PC-9 (cell line): ENCODE results near the gene PVALEF. TPM values are rescaled to one million over a fixed set of nuclear protein-coding genes. Genes with fewer than 3 reads are reported as not detected.

ENCODE experiments used
- BruUV-seq: library from RNA; stranded (reverse); fragments of 400-500 nt; replicated peaks from 2 replicates; lab custom pipeline; 2021; lab: Mats Ljungman, UMichigan
- CTCF ChIA-PET: fragments of 300-600 bp; sonication (Branson Sonifier 250); formaldehyde crosslinking; loops from one replicate; lab custom pipeline; 2022; ENCODE audit warnings: antibody characterized with exemption; lab: Charles Lee
- POLR2A ChIA-PET: fragments of 300-600 bp; sonication (Branson Sonifier 250); formaldehyde crosslinking; loops from one replicate; lab custom pipeline; 2022; ENCODE audit warnings: antibody characterized with exemption; ENCODE audit not compliant: unreplicated experiment; lab: Charles Lee
- DNase-seq, 2 experiments: peaks; one replicate each; pipeline versions ENCODE4 v3.0.0 to v3.0.0-alpha.2; 2015 to 2022; ENCODE audit warnings: mixed read lengths in 1 of 2
- H2AFZ ChIP-seq: fragments of 200-600 bp; sonication (generic); 2 replicates; pipeline ENCODE4 v1.8.1; 2017; ENCODE audit warnings: antibody characterized with exemption
- H3F3A ChIP-seq: fragments of 200-600 bp; sonication (generic); 2 replicates; pipeline ENCODE4 v1.8.1; 2017; ENCODE audit warnings: antibody characterized with exemption, mild to moderate bottlenecking, low read depth; ENCODE audit not compliant: insufficient read depth
- H3K27ac ChIP-seq: fragments of 200-600 bp; sonication (generic); 2 replicates; pipeline ENCODE4 v1.6.1; 2016; ENCODE audit warnings: mixed run types
- H3K27me3 ChIP-seq: fragments of 200-600 bp; sonication (generic); 2 replicates; pipeline ENCODE4 v1.6.1; 2016; ENCODE audit warnings: low read depth, mixed run types; ENCODE audit not compliant: insufficient read depth
- H3K36me3 ChIP-seq: fragments of 200-600 bp; sonication (generic); 2 replicates; pipeline ENCODE4 v1.6.1; 2016; ENCODE audit warnings: low read depth, mixed run types
- H3K4me1 ChIP-seq: fragments of 200-600 bp; sonication (generic); replicated peaks from 2 replicates; pipeline ENCODE4 v1.6.1; 2016; ENCODE audit warnings: mixed run types; ENCODE audit not compliant: insufficient read depth
- H3K4me2 ChIP-seq: fragments of 200-600 bp; sonication (generic); 2 replicates; pipeline ENCODE4 v1.6.1; 2017; ENCODE audit warnings: mixed run types
- H3K4me3 ChIP-seq: fragments of 200-600 bp; sonication (generic); 2 replicates; pipeline ENCODE4 v1.6.1; 2016; ENCODE audit warnings: mixed run types
- H3K79me2 ChIP-seq: fragments of 200-600 bp; sonication (generic); 2 replicates; pipeline ENCODE4 v1.6.1; 2017; ENCODE audit warnings: low read depth, mixed run types
- H3K9me2 ChIP-seq: fragments of 200-600 bp; sonication (generic); 2 replicates; pipeline ENCODE4 v1.8.1; 2017; ENCODE audit warnings: mild to moderate bottlenecking; ENCODE audit not compliant: insufficient read depth
- H3K9me3 ChIP-seq: fragments of 200-600 bp; sonication (generic); 2 replicates; pipeline ENCODE4 v1.8.1; 2016; ENCODE audit warnings: low read depth; ENCODE audit not compliant: insufficient read depth
- H4K20me1 ChIP-seq: fragments of 200-600 bp; sonication (generic); 2 replicates; pipeline ENCODE4 v1.8.1; 2017; ENCODE audit not compliant: insufficient read depth
- CTCF ChIP-seq: fragments of 200-600 bp; sonication (generic); conservative IDR thresholded peaks from 2 replicates; pipeline ENCODE4 v1.6.1; 2017; ENCODE audit warnings: mixed run types, antibody characterized with exemption, mild to moderate bottlenecking, moderate library complexity
- EZH2 ChIP-seq: fragments of 200-600 bp; sonication (generic); IDR thresholded peaks from 2 replicates; pipeline ENCODE4 v1.8.0; 2017; ENCODE audit warnings: antibody characterized with exemption, low read depth
- intact Hi-C: fragments of 100-400 bp; cut with micrococcal nuclease; formaldehyde crosslinking; loops from one replicate; pipeline ENCODE4 v1.10.0; 2022; ENCODE audit not compliant: unreplicated experiment
- total RNA-seq: library from RNA; stranded (reverse); gene quantifications from 2 replicates; pipeline ENCODE4 v1.2.3, GENCODE V29; 2021

The PVALEF gene
- total RNA-seq, 1 experiment from 2014 or later = not detected

GRCh38 chr17:81140018-81140417 is 25.3 kb upstream of the PVALEF start:
- Histone ChIP-seq H3K27me3 (no peaks in the 10 kb centered on the region), H3K4me1 (no peaks in the 10 kb centered on the region), H2AFZ (no peak overlapping the region), H3K27ac (no peak overlapping the region), H3K4me2 (no peak overlapping the region), H3K9me2 (no peaks in the 10 kb centered on the region), H4K20me1 (no peaks in the 10 kb centered on the region), H3K36me3 (no peaks in the 10 kb centered on the region), H3F3A (0 out of 2 replicates have a peak, but pooled peaks cover 4% of the 10 kb centered on the region), H3K4me3 (no peak overlapping the region), H3K79me2 (no peaks in the 10 kb centered on the region), H3K9me3 (no peaks in the 10 kb centered on the region)
- no peak for DNase-seq
- POLR2A ChIA-PET = no interaction called here
- CTCF ChIA-PET = no interaction called here
- TF ChIP-seq CTCF (no peak), EZH2 (no peak)
- BruUV-seq = no TSS peak
- intact Hi-C loops = loop anchor here (5.0 kb wide), 1 partner anchor 62 kb away; no protein-coding TSS in a partner anchor

- intact Hi-C loops = loop anchor here (5.0 kb wide), 1 partner anchor 62 kb away; no protein-coding TSS in a partner anchor
- Histone ChIP-seq H3K27ac (no peak overlapping the region), H2AFZ (no peak overlapping the region), H3K36me3 (no peaks in the 10 kb centered on the region), H3K27me3 (no peaks in the 10 kb centered on the region), H3K4me3 (no peak overlapping the region), H3F3A (0 out of 2 replicates have a peak, but pooled peaks cover 4% of the 10 kb centered on the region), H3K9me3 (no peaks in the 10 kb centered on the region), H3K9me2 (no peaks in the 10 kb centered on the region), H3K79me2 (no peaks in the 10 kb centered on the region), H4K20me1 (no peaks in the 10 kb centered on the region), H3K4me1 (no peaks in the 10 kb centered on the region), H3K4me2 (no peak overlapping the region)
- CTCF ChIA-PET = no interaction called here
- DNase-seq = no peak
- TF ChIP-seq CTCF = no peak
- POLR2A ChIA-PET = interaction anchor here (0.6 kb wide), 1 partner anchor 41 kb away, joined by 5 read pairs; no protein-coding TSS in a partner anchor
- BruUV-seq = no TSS peak
Measured at GRCh38 chr17:81140695-81141094, 24.6 kb upstream of the PVALEF start.

GRCh38 chr17:81142301-81143199 is 22.8 kb upstream of the PVALEF start:
- TF ChIP-seq EZH2 (no peak), CTCF (peak; percentile 67)
- Histone ChIP-seq H3K79me2 (no peaks in the 10 kb centered on the region), H3K9me2 (no peaks in the 10 kb centered on the region), H3K27me3 (no peaks in the 10 kb centered on the region), H2AFZ (no peak overlapping the region), H4K20me1 (no peaks in the 10 kb centered on the region), H3F3A (0 out of 2 replicates have a peak, but pooled peaks cover 1% of the 10 kb centered on the region), H3K9me3 (no peaks in the 10 kb centered on the region), H3K4me1 (no peaks in the 10 kb centered on the region), H3K36me3 (no peaks in the 10 kb centered on the region), H3K4me2 (no peak overlapping the region), H3K27ac (no peak overlapping the region), H3K4me3 (no peak overlapping the region)
- peak; percentile 42 to 87 for DNase-seq
- no TSS peak for BruUV-seq
- intact Hi-C loops = loop anchor here (5.0 kb wide), 1 partner anchor 60 kb away; no protein-coding TSS in a partner anchor
- ChIA-PET CTCF (interaction anchor here (0.6 to 1.1 kb wide), 6 partner anchors 27 to 687 kb away, joined by 3 to 6 read pairs (median 3); no protein-coding TSS in a partner anchor), POLR2A (interaction anchor here (0.6 to 0.7 kb wide), 2 partner anchors 366 to 431 kb away, joined by 4 to 11 read pairs; no protein-coding TSS in a partner anchor)
